Kidney (tissue), 14 donors: ENCODE results near the gene CHRDL1. TPM values are rescaled to one million over a fixed set of nuclear protein-coding genes. Genes with fewer than 3 reads are reported as not detected.

Experiments
- DNase-seq, 5 donors: peaks; one replicate each; pipeline ENCODE4 v3.0.0-alpha.2; 2013 to 2020
- FAIRE-seq: peaks from 2 replicates; lab custom pipeline; 2012; peaks lifted over from hg19 to GRCh38; lab: Jason Lieb, UNC
- H3K27ac ChIP-seq, 2 donors: one replicate each; pipeline ENCODE4 v1.7.0; 2013; ENCODE audit warnings: low read depth in 2 of 2, low read length in 2 of 2, inconsistent platforms in 1 of 2
- H3K27me3 ChIP-seq: one replicate; pipeline ENCODE4 v1.7.1; 2013; ENCODE audit warnings: low read length, inconsistent platforms; ENCODE audit not compliant: control insufficient read depth, insufficient read depth
- H3K36me3 ChIP-seq, 3 donors: one replicate each; pipeline versions ENCODE4 v1.7.0 to v1.7.1; 2013; ENCODE audit warnings: low read length in 3 of 3, control low read depth in 1 of 3, inconsistent platforms in 1 of 3; ENCODE audit not compliant: insufficient read depth in 3 of 3, control insufficient read depth in 2 of 3
- H3K4me1 ChIP-seq, 3 donors: one replicate each; pipeline versions ENCODE4 v1.7.0 to v1.7.1; 2013; ENCODE audit warnings: low read length in 3 of 3, inconsistent platforms in 1 of 3, low read depth in 1 of 3; ENCODE audit not compliant: control insufficient read depth in 2 of 3, insufficient read depth in 2 of 3
- H3K4me3 ChIP-seq, 3 donors: one replicate each; pipeline versions ENCODE4 v1.7.0 to v1.8.1; 2013; ENCODE audit warnings: low read length in 3 of 3, control low read depth in 1 of 3, inconsistent platforms in 1 of 3
- H3K9ac ChIP-seq, 3 donors: one replicate each; pipeline versions ENCODE4 v1.7.0 to v1.7.1; 2013; ENCODE audit warnings: low read length in 3 of 3, control low read depth in 1 of 3, inconsistent platforms in 1 of 3
- H3K9me3 ChIP-seq, 3 donors: one replicate each; pipeline versions ENCODE4 v1.7.0 to v1.7.1; 2013; ENCODE audit warnings: low read length in 3 of 3, control low read depth in 1 of 3, inconsistent platforms in 1 of 3; ENCODE audit not compliant: control insufficient read depth in 2 of 3, insufficient read depth in 1 of 3
- CTCF ChIP-seq: IDR thresholded peaks from 3 replicates; pipeline ENCODE4 v1.5.1; 2012; ENCODE audit warnings: mild to moderate bottlenecking, moderate library complexity, borderline replicate concordance; ENCODE audit not compliant: insufficient read depth; ENCODE audit errors: extremely low read depth
- intact Hi-C: fragments of 100-400 bp; cut with DNase I; formaldehyde crosslinking; loops from one replicate; pipeline ENCODE4 v1.11.1; 2022
- polyA plus RNA-seq: library from polyadenylated mRNA; stranded (reverse); fragments of 350-450 nt; fragmentation: Illumina TruSeq; extraction: RNeasy Lipid Tissue Mini Kit (QIAGEN cat#74804); gene quantifications from one replicate; pipeline ENCODE4 v1.2.3, GENCODE V29; 2014; ENCODE audit warnings: low read depth, low replicate concordance; ENCODE audit not compliant: insufficient read depth
- total RNA-seq: library from RNA; stranded (reverse); fragmentation: NEBNext Ultra II Directional; extraction: Animal tissue kit (Norgen Biotek cat#: 25700); gene quantifications from one replicate; pipeline ENCODE4 v1.2.1, GENCODE V29; 2021
- donor health status: control.
- donor health status: control.
- donor health status: control.
- donor health status: control.
- donor health status: control.
- donor health status: DM: yes; HTN: yes; CAD: no.
- donor health status: Normal renal cell carcinoma (clear cell type).

The CHRDL1 gene
- total and polyA plus RNA-seq, 2 donors from 2014 or later = 8.7 to 18.3 TPM

GRCh38 chrX:110805303-110805702 lies 9.7 kb upstream of the CHRDL1 start:
- no peaks in the 10 kb centered on the region for H3K4me1 ChIP-seq
- no peak overlapping the region for H3K9ac ChIP-seq
- peak; percentile 67 for FAIRE-seq
- no peak overlapping the region for H3K27ac ChIP-seq
- no peak overlapping the region for H3K4me3 ChIP-seq
- intact Hi-C loops = no loop called here
- peak in 1 of 5 donors; percentile 5 for DNase-seq
- peaks cover 2% of the 10 kb centered on the region for H3K27me3 ChIP-seq
- no peaks in the 10 kb centered on the region for H3K9me3 ChIP-seq
- H3K36me3 ChIP-seq = no peaks in the 10 kb centered on the region
- TF ChIP-seq CTCF = no peak

GRCh38 chrX:110804446-110804845 lies 8.8 kb upstream of the CHRDL1 start:
- H3K9ac ChIP-seq = no peak overlapping the region
- H3K4me1 ChIP-seq = no peaks in the 10 kb centered on the region
- H3K4me3 ChIP-seq = no peak overlapping the region
- FAIRE-seq = no peak
- H3K27me3 ChIP-seq = peaks cover 2% of the 10 kb centered on the region
- no peaks in the 10 kb centered on the region for H3K9me3 ChIP-seq
- no peak for DNase-seq
- H3K27ac ChIP-seq = no peak overlapping the region
- no peak for TF ChIP-seq CTCF
- intact Hi-C loops = no loop called here
- H3K36me3 ChIP-seq = no peaks in the 10 kb centered on the region

GRCh38 chrX:110803506-110803905 lies 7.9 kb upstream of the CHRDL1 start:
- Histone ChIP-seq H3K36me3 (no peaks in the 10 kb centered on the region), H3K27ac (no peak overlapping the region), H3K27me3 (peaks cover 2% of the 10 kb centered on the region), H3K4me3 (no peak overlapping the region), H3K4me1 (no peaks in the 10 kb centered on the region), H3K9me3 (no peaks in the 10 kb centered on the region), H3K9ac (no peak overlapping the region)
- no peak for DNase-seq
- TF ChIP-seq CTCF = no peak
- intact Hi-C loops = no loop called here
- no peak for FAIRE-seq

GRCh38 chrX:110796407-110796697 lies 735 bp upstream of the CHRDL1 start:
- no peak for TF ChIP-seq CTCF
- peaks cover 14% of the 10 kb centered on the region for H3K27me3 ChIP-seq
- H3K4me1 ChIP-seq = no peaks in the 10 kb centered on the region
- H3K9me3 ChIP-seq = no peaks in the 10 kb centered on the region
- intact Hi-C loops = no loop called here
- DNase-seq = no peak
- H3K36me3 ChIP-seq = no peaks in the 10 kb centered on the region
- peak overlapping the region in 1 of 3 donors; percentile 46 for H3K4me3 ChIP-seq
- FAIRE-seq = no peak
- H3K9ac ChIP-seq = no peak overlapping the region
- H3K27ac ChIP-seq = no peak overlapping the region
